SKM-1 (cell line): ENCODE measurements around the gene UGGT2.
"Not testable (repeated sequence)": the region's sequence is repeated elsewhere in the genome, so short reads cannot be mapped to it uniquely, and the experiment has no call there.

Experiments
- DNase-seq: peaks from one replicate; lab custom pipeline; 2025; ENCODE audit not compliant: unreplicated experiment; lab: John Stamatoyannopoulos, UW

Gene UGGT2

GRCh38 chr13:96050955-96051354 is 2.2 kb downstream of the UGGT2 start:
- DNase-seq: not testable (repeated sequence)

GRCh38 chr13:96046449-96047126 is 6.6 kb downstream of the UGGT2 start:
- DNase-seq: not testable (repeated sequence)

- DNase-seq: no peak
These were observed 9.0 kb downstream of the UGGT2 start for GRCh38 chr13:96044238-96044637.

GRCh38 chr13:96041326-96042110 is 11.7 kb downstream of the UGGT2 start:
- no peak for DNase-seq

- no peak for DNase-seq
These were observed 16.7 kb downstream of the UGGT2 start for GRCh38 chr13:96036515-96036914.

GRCh38 chr13:96034662-96035061 is 18.5 kb downstream of the UGGT2 start:
- no peak for DNase-seq

GRCh38 chr13:96033220-96034015 is 19.8 kb downstream of the UGGT2 start:
- no peak for DNase-seq

GRCh38 chr13:96032717-96033116 is 20.5 kb downstream of the UGGT2 start:
- no peak for DNase-seq

- no peak for DNase-seq
These were observed 24.2 kb downstream of the UGGT2 start for GRCh38 chr13:96029002-96029401.

GRCh38 chr13:96027496-96027895 is 25.7 kb downstream of the UGGT2 start:
- no peak for DNase-seq

- DNase-seq: no peak
These were observed 27.9 kb downstream of the UGGT2 start for GRCh38 chr13:96025283-96025682.

GRCh38 chr13:96020931-96021330 is 32.3 kb downstream of the UGGT2 start:
- no peak for DNase-seq

- peak; percentile 5 for DNase-seq
These were observed 33.0 kb downstream of the UGGT2 start for GRCh38 chr13:96020155-96020575.

- no peak for DNase-seq
These were observed 35.1 kb downstream of the UGGT2 start for GRCh38 chr13:96018135-96018534.

- DNase-seq: no peak
These were observed 41.8 kb downstream of the UGGT2 start for GRCh38 chr13:96011291-96011872.

GRCh38 chr13:96003304-96003703 is 49.9 kb downstream of the UGGT2 start:
- DNase-seq: no peak

- DNase-seq: no peak
These were observed 50.7 kb downstream of the UGGT2 start for GRCh38 chr13:96002322-96003131.

- DNase-seq: no peak
These were observed 53.1 kb downstream of the UGGT2 start for GRCh38 chr13:96000069-96000468.

- DNase-seq: no peak
These were observed 65.4 kb downstream of the UGGT2 start for GRCh38 chr13:95987841-95988240.

GRCh38 chr13:95982144-95982543 is 71.1 kb downstream of the UGGT2 start:
- DNase-seq: no peak
